Right lobe of liver (tissue), 6 donors: ENCODE measurements around the gene HTRA2. TPM values are rescaled to one million over a fixed set of nuclear protein-coding genes. Genes with fewer than 3 reads are reported as not detected.

Experiments used
- ATAC-seq, 4 donors: fragments of 200-7000 bp; cut with Tn5 transposase; one replicate each; pipeline ENCODE4 v1.9.1; 2020; ENCODE audit warnings: mild to moderate bottlenecking in 4 of 4, moderate library complexity in 4 of 4
- DNase-seq, 3 donors: peaks; one replicate each; pipeline ENCODE4 v3.0.0-alpha.2; 2020
- H3K27ac ChIP-seq, 3 donors: fragments of 200-600 bp; one replicate each; pipeline ENCODE4 v1.8.0; 2022
- H3K27me3 ChIP-seq, 2 donors: fragments of 200-600 bp; one replicate each; pipeline ENCODE4 v1.8.0; 2022
- H3K36me3 ChIP-seq, 4 donors: fragments of 200-600 bp; sonication (generic) in 1 of 4; one replicate each; pipeline versions ENCODE4 v1.5.1 to v1.8.0; 2017 to 2022; ENCODE audit warnings: control low read depth in 1 of 4
- H3K4me1 ChIP-seq, 4 donors: fragments of 200-600 bp; sonication (generic) in 1 of 4; one replicate each; pipeline versions ENCODE4 v1.5.1 to v1.8.0; 2017 to 2022; ENCODE audit warnings: control low read depth in 1 of 4
- H3K4me3 ChIP-seq, 3 donors: fragments of 200-600 bp; one replicate each; pipeline ENCODE4 v1.8.0; 2022
- H3K9me3 ChIP-seq, 4 donors: fragments of 200-600 bp; sonication (generic) in 1 of 4; one replicate each; pipeline versions ENCODE4 v1.5.1 to v1.8.0; 2017 to 2022; ENCODE audit warnings: control low read depth in 1 of 4
- POLR2A ChIP-seq: fragments of 450-650 bp; IDR thresholded peaks from one replicate; pipeline ENCODE4 v1.6.1; 2017; ENCODE audit warnings: antibody characterized with exemption, mild to moderate bottlenecking
- WGBS: methylation state at CpG from one replicate; pipeline ENCODE4 v1.1.6; 2018; ENCODE audit warnings: low coverage, low lambda C conversion rate; ENCODE audit not compliant: insufficient coverage; ENCODE audit errors: missing lambda C conversion rate; 5-methylcytosine and 5-hydroxymethylcytosine counted together
- intact Hi-C, 2 donors: fragments of 100-400 bp; cut with DNase I; formaldehyde crosslinking; loops; one replicate each; pipeline versions ENCODE4 v1.11.2 to v1.14.1; 2022
- total RNA-seq, 6 experiments: library from RNA; depleted of rRNA in 2 of 6; stranded (reverse); fragments of >200 nt in 2 of 6; fragmentation: NEBNext Ultra II Directional in 3 of 6; extraction: Animal tissue kit (Norgen Biotek cat#: 25700) in 3 of 6; gene quantifications; one replicate each; pipeline versions ENCODE4 v1.1.0 to v1.2.4, GENCODE V29; 2016 to 2023
- TF ChIP-seq, protein P1 (sequence below), 4 donors: fragments of 200-600 bp in 3 of 4; fragments of 450-650 bp in 1 of 4; IDR thresholded peaks; one replicate each; pipeline versions ENCODE4 v1.5.1 to v1.8.0; 2016 to 2022; ENCODE audit warnings: antibody characterized with exemption in 4 of 4, mild to moderate bottlenecking in 2 of 4
- donor health status: DM: no; HTN: yes; CAD: no.
- donor health status: DM: no; HTN: no; CAD: no.
- donor health status: DM: no; HTN: no; CAD: no.
- donor health status: DM: no; HTN: yes; CAD: no.
- donor health status: DM: no; HTN: yes; CAD: no.

The HTRA2 gene
- total RNA-seq, 6 experiments from 2014 or later, result 12.3 to 20.3 (median 15.2) TPM

DNA sequence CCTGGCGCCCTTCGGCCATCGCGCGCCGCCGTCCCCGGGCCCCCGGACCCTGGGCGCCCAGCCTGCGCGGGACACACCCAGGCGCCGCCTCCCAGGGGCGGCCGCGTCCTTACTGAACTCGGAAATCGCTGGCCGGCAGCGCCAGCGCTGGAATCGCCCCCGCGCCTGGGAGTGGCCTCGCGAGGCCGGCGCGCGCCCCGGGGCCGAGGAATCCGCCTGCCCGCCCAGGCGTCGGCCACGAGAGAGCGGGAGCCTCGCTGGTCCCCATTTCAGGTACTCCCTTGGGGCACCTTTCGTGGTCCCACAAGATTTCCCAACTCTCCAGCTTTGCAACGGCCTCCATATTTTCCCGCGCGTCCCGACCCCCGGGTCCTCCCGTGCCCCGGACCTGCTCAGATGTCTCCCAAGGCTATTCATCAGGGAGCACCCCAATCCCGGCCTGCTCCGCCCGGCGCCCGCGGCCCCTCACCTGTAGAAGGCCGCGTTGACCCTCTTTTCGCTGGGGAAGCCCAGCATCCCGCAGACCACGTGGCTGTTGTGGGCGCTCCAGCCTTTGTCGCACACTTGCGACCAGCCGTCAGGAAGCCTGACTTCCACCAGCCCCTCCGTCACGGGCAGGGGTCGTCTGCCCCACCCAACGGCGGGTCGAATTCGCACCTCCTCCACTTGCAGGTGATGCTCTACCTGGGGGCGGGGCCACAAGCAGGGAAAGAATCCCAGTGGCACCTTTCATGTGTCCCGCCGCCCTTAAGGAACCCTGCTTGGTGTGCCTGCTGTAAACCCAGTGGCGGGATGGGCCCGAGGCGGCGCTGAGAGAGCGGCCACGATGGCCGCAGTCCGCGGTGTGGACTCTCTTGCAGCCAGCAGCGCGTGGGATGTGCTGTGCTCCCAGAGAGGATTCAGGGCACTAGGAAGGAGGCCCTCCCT, 19.4 kb downstream of the HTRA2 start:
- intact Hi-C loops, result no loop called here
- WGBS, result 14% methylated on average over 15 of the region's 85 CpGs
- no peaks in the 10 kb centered on the region for H3K9me3 ChIP-seq
- H3K27ac ChIP-seq, result no peak overlapping the region
- TF ChIP-seq, protein P1, sequence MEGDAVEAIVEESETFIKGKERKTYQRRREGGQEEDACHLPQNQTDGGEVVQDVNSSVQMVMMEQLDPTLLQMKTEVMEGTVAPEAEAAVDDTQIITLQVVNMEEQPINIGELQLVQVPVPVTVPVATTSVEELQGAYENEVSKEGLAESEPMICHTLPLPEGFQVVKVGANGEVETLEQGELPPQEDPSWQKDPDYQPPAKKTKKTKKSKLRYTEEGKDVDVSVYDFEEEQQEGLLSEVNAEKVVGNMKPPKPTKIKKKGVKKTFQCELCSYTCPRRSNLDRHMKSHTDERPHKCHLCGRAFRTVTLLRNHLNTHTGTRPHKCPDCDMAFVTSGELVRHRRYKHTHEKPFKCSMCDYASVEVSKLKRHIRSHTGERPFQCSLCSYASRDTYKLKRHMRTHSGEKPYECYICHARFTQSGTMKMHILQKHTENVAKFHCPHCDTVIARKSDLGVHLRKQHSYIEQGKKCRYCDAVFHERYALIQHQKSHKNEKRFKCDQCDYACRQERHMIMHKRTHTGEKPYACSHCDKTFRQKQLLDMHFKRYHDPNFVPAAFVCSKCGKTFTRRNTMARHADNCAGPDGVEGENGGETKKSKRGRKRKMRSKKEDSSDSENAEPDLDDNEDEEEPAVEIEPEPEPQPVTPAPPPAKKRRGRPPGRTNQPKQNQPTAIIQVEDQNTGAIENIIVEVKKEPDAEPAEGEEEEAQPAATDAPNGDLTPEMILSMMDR (IDR thresholded peaks at IDR 0.05), result no peak
- peak; percentile 37 for TF ChIP-seq POLR2A
- H3K4me1 ChIP-seq, result peaks cover 0 to 9% (median 3%) of the 10 kb centered on the region in 4 donors
- DNase-seq, result peak; percentile 66 to 74 (median 67)
- no peaks in the 10 kb centered on the region for H3K27me3 ChIP-seq
- H3K4me3 ChIP-seq, result peak overlapping the region; percentile 52 to 56 (median 54)
- peak; percentile 85 to 91 (median 86) for ATAC-seq
- H3K36me3 ChIP-seq, result no peaks in the 10 kb centered on the region

DNA sequence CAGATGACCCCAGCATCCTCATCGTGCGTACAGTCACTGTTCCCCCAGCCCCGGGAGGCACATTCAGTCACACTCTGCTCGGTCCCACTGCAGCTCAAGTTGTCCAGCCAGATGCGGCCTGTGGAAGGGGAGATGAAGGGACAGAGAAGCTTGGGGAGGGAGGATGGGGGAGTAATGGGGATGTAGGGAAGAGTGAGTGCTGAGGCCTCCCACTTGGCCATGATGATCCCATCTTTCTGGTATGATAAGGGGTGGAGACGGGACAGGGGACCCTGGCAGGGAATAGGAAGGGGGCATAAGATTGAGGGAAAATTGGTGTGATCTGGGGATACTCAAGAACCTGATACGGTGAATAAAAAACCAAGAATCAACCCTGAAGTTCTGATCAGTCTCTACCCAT, 20.5 kb downstream of the HTRA2 start:
- Histone ChIP-seq H3K9me3 (no peaks in the 10 kb centered on the region), H3K27me3 (no peaks in the 10 kb centered on the region), H3K27ac (no peak overlapping the region), H3K4me1 (peaks cover 0 to 9% (median 3%) of the 10 kb centered on the region in 4 donors), H3K4me3 (no peak overlapping the region), H3K36me3 (no peaks in the 10 kb centered on the region)
- 70% methylated on average over 3 of the region's 7 CpGs for WGBS
- intact Hi-C loops, result no loop called here
- no peak for DNase-seq
- ATAC-seq, result no peak
- no peak for TF ChIP-seq POLR2A
- TF ChIP-seq, protein P1 (IDR thresholded peaks at IDR 0.05), result no peak

DNA sequence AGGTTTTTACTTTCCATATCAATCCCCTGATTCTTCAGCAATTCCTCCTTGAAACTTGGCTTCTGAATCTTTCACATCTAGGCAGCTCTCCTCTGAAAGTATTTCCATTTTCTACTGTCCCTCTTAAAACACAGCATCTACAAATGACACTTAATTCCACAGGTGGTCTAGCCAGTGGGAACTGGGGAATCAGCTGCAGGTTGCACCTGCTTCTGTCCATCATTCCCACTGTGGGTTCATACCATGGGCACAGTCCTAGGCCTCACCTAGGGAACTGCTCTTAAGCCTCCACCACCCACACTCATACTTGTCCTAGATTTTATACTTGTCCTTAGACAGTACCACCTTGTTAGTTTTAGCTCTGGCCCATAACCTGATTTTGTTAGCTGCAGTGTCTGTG, 21.8 kb downstream of the HTRA2 start:
- Histone ChIP-seq H3K27me3 (no peaks in the 10 kb centered on the region), H3K9me3 (no peaks in the 10 kb centered on the region), H3K4me3 (no peak overlapping the region), H3K4me1 (peaks cover 0 to 9% (median 3%) of the 10 kb centered on the region in 4 donors), H3K27ac (no peak overlapping the region), H3K36me3 (no peaks in the 10 kb centered on the region)
- intact Hi-C loops, result no loop called here
- no peak for DNase-seq
- TF ChIP-seq, protein P1 (IDR thresholded peaks at IDR 0.05), result no peak
- no peak for TF ChIP-seq POLR2A
- no peak for ATAC-seq

DNA sequence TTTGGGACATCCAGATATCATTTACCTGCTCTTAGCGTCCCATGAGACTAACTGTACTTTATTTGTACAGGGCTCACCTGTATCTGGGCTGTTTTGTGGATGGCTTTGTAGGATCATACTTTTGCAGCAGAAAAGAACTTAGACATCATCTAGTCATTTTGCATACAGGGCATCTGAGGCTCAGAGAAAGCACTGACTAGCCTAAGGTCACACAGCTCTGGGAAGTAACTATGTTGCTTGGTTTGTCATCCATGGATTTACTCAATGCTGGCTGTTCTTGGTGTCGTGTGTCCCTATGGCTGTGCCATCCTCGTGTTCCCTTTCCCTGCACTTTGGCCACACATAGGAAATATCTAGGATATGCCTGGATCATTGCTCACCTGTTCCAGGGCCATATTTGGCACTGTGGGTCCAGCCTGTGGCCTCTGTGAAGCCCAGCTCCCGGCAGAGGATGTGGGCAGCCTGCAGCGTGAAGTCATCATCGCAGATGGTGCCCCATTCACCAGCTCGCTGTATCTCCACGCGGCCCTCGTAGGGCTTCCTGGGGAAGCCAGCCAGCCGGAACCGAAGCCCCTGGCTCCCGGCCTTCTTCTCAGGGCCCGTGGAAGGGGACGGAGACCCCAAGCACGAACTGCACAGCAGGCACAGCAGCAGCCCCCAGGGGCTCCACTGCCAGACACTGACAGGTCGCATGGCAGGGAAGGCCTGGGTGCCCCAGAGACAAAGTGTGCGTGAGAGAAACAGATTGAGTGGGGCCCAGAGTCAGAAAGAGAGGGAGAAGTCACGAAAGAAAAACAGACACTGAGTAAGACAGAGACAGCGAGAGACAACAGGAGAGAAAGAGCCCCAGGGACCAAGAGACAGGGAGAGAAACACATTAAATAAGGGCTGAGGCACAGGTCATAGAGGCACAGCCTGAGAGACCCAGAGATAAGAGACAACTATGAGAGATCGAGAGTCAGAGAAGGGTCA, 22.5 kb downstream of the HTRA2 start:
- intact Hi-C loops, result no loop called here
- TF ChIP-seq, protein P1 (IDR thresholded peaks at IDR 0.05), result no peak
- TF ChIP-seq POLR2A, result no peak
- H3K4me3 ChIP-seq, result no peak overlapping the region
- no peaks in the 10 kb centered on the region for H3K27me3 ChIP-seq
- DNase-seq, result no peak
- peaks cover 0 to 9% (median 3%) of the 10 kb centered on the region in 4 donors for H3K4me1 ChIP-seq
- no peak overlapping the region for H3K27ac ChIP-seq
- H3K9me3 ChIP-seq, result no peaks in the 10 kb centered on the region
- H3K36me3 ChIP-seq, result no peaks in the 10 kb centered on the region
- 71% methylated on average over 14 of the region's 21 CpGs for WGBS
- no peak for ATAC-seq
